ENCODE data around the gene MUL1.

Gene MUL1

GRCh38 chr1:20463502-20463901, 44.4 kb downstream of the MUL1 start:
- H3K4me3 ChIP-seq (ENCODE audit: low read depth, low read length): no peak overlapping the region
- no peak for TF ChIP-seq CTCF (IDR thresholded peaks at IDR 0.05; ENCODE audit: low read depth, low read length, missing control alignments)
- in situ Hi-C loops (cut with HindIII; ENCODE audit: low sequenced_read_pairs): no loop called here

GRCh38 chr1:20462397-20462796, 45.6 kb downstream of the MUL1 start:
- DNase-seq (ENCODE audit: low read depth): no peak
- TF ChIP-seq CTCF (IDR thresholded peaks at IDR 0.05; ENCODE audit: low read depth, low read length, missing control alignments): no peak
- no peak overlapping the region for H3K4me3 ChIP-seq (ENCODE audit: low read depth, low read length)
- in situ Hi-C loops (cut with HindIII; ENCODE audit: low sequenced_read_pairs): no loop called here

More at GRCh38 chr1:20463502-20463901, 44.4 kb downstream of the MUL1 start:
- DNase-seq (ENCODE audit: low read depth): no peak

- in situ Hi-C loops (cut with HindIII; ENCODE audit: low sequenced_read_pairs): no loop called here
- H3K4me3 ChIP-seq (ENCODE audit: low read depth, low read length): no peak overlapping the region
- TF ChIP-seq CTCF (IDR thresholded peaks at IDR 0.05; ENCODE audit: low read depth, low read length, missing control alignments): no peak
- no peak for DNase-seq (ENCODE audit: low read depth)
Measured at GRCh38 chr1:20458717-20459116, 49.2 kb downstream of the MUL1 start.

GRCh38 chr1:20454004-20454403, 53.9 kb downstream of the MUL1 start:
- no peak for DNase-seq (ENCODE audit: low read depth)
- TF ChIP-seq CTCF (IDR thresholded peaks at IDR 0.05; ENCODE audit: low read depth, low read length, missing control alignments): no peak
- no peak overlapping the region for H3K4me3 ChIP-seq (ENCODE audit: low read depth, low read length)
- in situ Hi-C loops (cut with HindIII; ENCODE audit: low sequenced_read_pairs): no loop called here

GRCh38 chr1:20449735-20450311, 58.1 kb downstream of the MUL1 start:
- in situ Hi-C loops (cut with HindIII; ENCODE audit: low sequenced_read_pairs): no loop called here
- TF ChIP-seq CTCF (IDR thresholded peaks at IDR 0.05; ENCODE audit: low read depth, low read length, missing control alignments): no peak
- DNase-seq (ENCODE audit: low read depth): peak; percentile 2
- H3K4me3 ChIP-seq (ENCODE audit: low read depth, low read length): no peak overlapping the region

Data from astrocyte of the cerebellum (primary cell).